Measurements from ENCODE around the gene ADGB.

The ADGB gene

GRCh38 chr6:146634022-146634421 is 35.2 kb downstream of the ADGB start:
- no peak for DNase-seq (ENCODE audit: low spot score)

- no peak for DNase-seq (ENCODE audit: low spot score)
Observed at GRCh38 chr6:146635165-146635564, 36.4 kb downstream of the ADGB start.

GRCh38 chr6:146636481-146636880 is 37.7 kb downstream of the ADGB start:
- DNase-seq (ENCODE audit: low spot score), result no peak

- no peak for DNase-seq (ENCODE audit: low spot score)
Observed at GRCh38 chr6:146642921-146643320, 44.1 kb downstream of the ADGB start.

GRCh38 chr6:146650799-146651481 is 52.2 kb downstream of the ADGB start:
- no peak for DNase-seq (ENCODE audit: low spot score)

GRCh38 chr6:146651482-146651863 is 52.7 kb downstream of the ADGB start:
- DNase-seq (ENCODE audit: low spot score), result no peak

- DNase-seq (ENCODE audit: low spot score), result no peak
Observed at GRCh38 chr6:146657432-146657831, 58.7 kb downstream of the ADGB start.

GRCh38 chr6:146664871-146665360 is 66.1 kb downstream of the ADGB start:
- DNase-seq (ENCODE audit: low spot score), result no peak

GRCh38 chr6:146666909-146667308 is 68.1 kb downstream of the ADGB start:
- no peak for DNase-seq (ENCODE audit: low spot score)

GRCh38 chr6:146670161-146670560 is 71.4 kb downstream of the ADGB start:
- no peak for DNase-seq (ENCODE audit: low spot score)

- DNase-seq (ENCODE audit: low spot score), result no peak
Observed at GRCh38 chr6:146673069-146673468, 74.3 kb downstream of the ADGB start.

- no peak for DNase-seq (ENCODE audit: low spot score)
Observed at GRCh38 chr6:146679386-146679785, 80.6 kb downstream of the ADGB start.

GRCh38 chr6:146682919-146683318 is 84.1 kb downstream of the ADGB start:
- no peak for DNase-seq (ENCODE audit: low spot score)

GRCh38 chr6:146689806-146690205 is 91.0 kb downstream of the ADGB start:
- DNase-seq (ENCODE audit: low spot score), result no peak

GRCh38 chr6:146693342-146693741 is 94.6 kb downstream of the ADGB start:
- no peak for DNase-seq (ENCODE audit: low spot score)

- DNase-seq (ENCODE audit: low spot score), result no peak
Observed at GRCh38 chr6:146697921-146698320, 99.1 kb downstream of the ADGB start.

- DNase-seq (ENCODE audit: low spot score), result peak; percentile 79
Observed at GRCh38 chr6:146700078-146700686, 101.4 kb downstream of the ADGB start.

GRCh38 chr6:146701632-146702031 is 102.9 kb downstream of the ADGB start:
- no peak for DNase-seq (ENCODE audit: low spot score)

- DNase-seq (ENCODE audit: low spot score), result no peak
Observed at GRCh38 chr6:146709036-146709622, 110.4 kb downstream of the ADGB start.

GRCh38 chr6:146719387-146719786 is 120.6 kb downstream of the ADGB start:
- DNase-seq (ENCODE audit: low spot score), result no peak

- no peak for DNase-seq (ENCODE audit: low spot score)
Observed at GRCh38 chr6:146739696-146740095, 140.9 kb downstream of the ADGB start.

- no peak for DNase-seq (ENCODE audit: low spot score)
Observed at GRCh38 chr6:146741609-146742008, 142.8 kb downstream of the ADGB start.

- no peak for DNase-seq (ENCODE audit: low spot score)
Observed at GRCh38 chr6:146753306-146753705, 154.5 kb downstream of the ADGB start.

Measured in putamen (tissue), 1 donor.